ENCODE data around the gene GIGYF1. TPM values are rescaled to one million over a fixed set of nuclear protein-coding genes. Genes with fewer than 3 reads are reported as not detected.

GIGYF1 gene
- total and polyA plus RNA-seq, 2 of the 8 experiments (the other 6 are each of a cell fraction or from before 2014, with no cell fraction given), result 24.1 to 99.3 TPM

DNA sequence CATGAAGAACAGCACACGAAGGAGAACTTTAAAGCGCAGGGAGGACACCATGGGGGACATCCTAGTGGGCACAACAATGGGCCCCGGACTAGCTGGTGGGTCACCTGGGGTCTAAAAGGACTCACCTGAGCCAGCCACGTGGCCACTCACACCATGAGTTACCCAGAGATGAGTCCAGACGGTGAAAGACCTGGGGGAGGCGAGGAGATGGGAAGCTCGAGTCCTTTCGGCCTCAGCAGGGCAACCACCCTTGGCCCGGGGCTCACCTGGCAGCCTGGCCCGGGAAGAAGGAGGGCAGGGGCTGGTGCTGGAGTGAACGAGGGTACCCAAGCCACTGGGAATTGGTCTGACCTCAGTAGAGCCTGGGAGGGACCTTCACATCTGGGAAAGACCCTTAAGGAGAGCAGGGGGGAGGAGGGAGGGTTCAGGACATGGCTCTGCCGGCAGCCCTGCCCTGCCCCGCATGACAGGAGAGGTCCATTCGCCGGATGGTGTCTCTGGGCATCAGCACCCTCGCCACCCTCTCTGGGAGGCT, 5.7 kb downstream of the GIGYF1 start:
- Histone ChIP-seq H3K4me1 (replicated peaks in 1 of 4; ENCODE audit: control insufficient read depth in 3 of 4, insufficient read depth in 4 of 4, low read length in 3 of 4) (peaks cover 0 to 18% (median 11%) of the 10 kb centered on the region in 4 experiments; a peak in 6 of 7 replicates), H2AFZ (ENCODE audit: low read length) (no peak overlapping the region), H3K14ac (ENCODE audit: insufficient read length) (no peak overlapping the region), H3K23ac (ENCODE audit: insufficient read length) (no peak overlapping the region), H2BK120ac (replicated peaks; ENCODE audit: low read depth, low read length) (no peak overlapping the region), H3K27ac (ENCODE audit: low read depth, low read length) (no peak overlapping the region; the same call in 1 of the 2 replicates), H3K18ac (ENCODE audit: extremely low read depth, low read length) (no peak overlapping the region), H3K9ac (replicated peaks in 1 of 4; ENCODE audit: extremely low read depth in 1 of 4, low read depth in 3 of 4, low read length in 3 of 4) (no peak overlapping the region; a peak in 1 of 7 replicates), H4K20me1 (replicated peaks in 1 of 2; ENCODE audit: control insufficient read depth in 1 of 2, insufficient read depth in 2 of 2, low read length in 2 of 2) (peaks cover 30 to 56% of the 10 kb centered on the region in 2 experiments), H2AK5ac (ENCODE audit: low read depth, low read length) (no peak overlapping the region), H2BK15ac (ENCODE audit: low read length) (no peak overlapping the region), H3K79me1 (ENCODE audit: low read depth, low read length) (peaks cover 14% of the 10 kb centered on the region), H3K4me3 (ENCODE audit: extremely low read depth in 1 of 4, insufficient read depth in 2 of 4, low read depth in 3 of 4, low read length in 4 of 4) (no peak overlapping the region), H3K79me2 (ENCODE audit: control insufficient read depth in 1 of 2, insufficient read depth in 2 of 2, low read length in 2 of 2) (peaks cover 19 to 61% of the 10 kb centered on the region in 2 experiments), H2BK20ac (ENCODE audit: low read length) (no peak overlapping the region), H3K23me2 (ENCODE audit: low read depth, low read length) (peaks cover 15% of the 10 kb centered on the region), H2BK5ac (ENCODE audit: low read depth, low read length) (no peak overlapping the region; the same call in 1 of the 2 replicates), H3K56ac (replicated peaks; ENCODE audit: insufficient read length, low read depth, low read length) (no peak overlapping the region), H3K4me2 (ENCODE audit: insufficient read depth in 1 of 2, low read depth in 2 of 2, low read length in 2 of 2) (no peak overlapping the region), H4K8ac (ENCODE audit: extremely low read depth, insufficient read depth, low read length) (no peak overlapping the region), H2BK12ac (ENCODE audit: low read depth, low read length) (no peak overlapping the region), H3K27me3 (replicated peaks in 1 of 4; ENCODE audit: control insufficient read depth in 3 of 4, extremely low read depth in 1 of 4, insufficient read depth in 3 of 4, low read length in 3 of 4) (no peaks in the 10 kb centered on the region), H3K9me3 (ENCODE audit: insufficient read depth in 2 of 2, low read depth in 1 of 2, low read length in 1 of 2) (no peaks in the 10 kb centered on the region), H3K36me3 (ENCODE audit: control insufficient read depth in 2 of 4, insufficient read depth in 4 of 4, low read length in 3 of 4) (peaks cover 29 to 61% (median 49%) of the 10 kb centered on the region in 4 experiments), H4K5ac (ENCODE audit: insufficient read length, low read depth, low read length) (no peak overlapping the region), H3K4ac (replicated peaks; ENCODE audit: insufficient read length, low read depth, low read length) (no peak overlapping the region), H4K91ac (replicated peaks; ENCODE audit: insufficient read length, low read length) (no peak overlapping the region)
- ChIA-PET POLR2A (ENCODE audit: partially characterized antibody) (interaction anchor here (0.7 to 14.3 kb wide), 9 partner anchors 9 to 186 kb away, joined by 3 to 257 read pairs (median 4); partner anchors contain the start of genes GNB2, POP7 and SRRT), CTCF (ENCODE audit: partially characterized antibody) (interaction anchor here (0.9 to 20.7 kb wide), 5 partner anchors 9 to 74 kb away, joined by 3 to 254 read pairs (median 65); partner anchors contain the start of genes MOSPD3 and POP7)
- TF ChIP-seq TBP (IDR thresholded peaks at IDR 0.05; ENCODE audit: low read depth, low read length) (no peak), POLR2A (IDR thresholded peaks at IDR 0.05; ENCODE audit: control extremely low read depth in 1 of 2, low read depth in 2 of 2, low read length in 2 of 2) (0 out of 3 replicates have a peak, but pooled peaks of 1 of the 2 experiments have one; percentile 12)
- 86% methylated on average over 12 of the region's 16 CpGs; no CpG with 5 or more reads in 1 of the 2 experiments for WGBS, 2 experiments (ENCODE audit: extremely low coverage in 1 of 2, insufficient coverage in 1 of 2, insufficient read length in 1 of 2, insufficient replicate concordance in 2 of 2, low coverage in 1 of 2, low lambda C conversion rate in 2 of 2, missing lambda C conversion rate in 1 of 2)
- no peak for FAIRE-seq
- no peak for DNase-seq (ENCODE audit: low read depth in 1 of 2, low spot score in 2 of 2)

All from H1 (cell line).